Stimulated activated CD4-positive, alpha-beta T cell treated with anti-CD3 and anti-CD28 coated beads, Interleukin-2, amount 100 ng/mL, for 48 hours (primary cell): Measurements from ENCODE around the gene EGFL7.
"Not testable (repeated sequence)": the region's sequence is repeated elsewhere in the genome, so short reads cannot be mapped to it uniquely, and the experiment has no call there.

Experiments used
- DNase-seq, 2 donors: peaks; one replicate each; pipeline ENCODE4 v3.0.0-alpha.2; 2020

Gene EGFL7

DNA sequence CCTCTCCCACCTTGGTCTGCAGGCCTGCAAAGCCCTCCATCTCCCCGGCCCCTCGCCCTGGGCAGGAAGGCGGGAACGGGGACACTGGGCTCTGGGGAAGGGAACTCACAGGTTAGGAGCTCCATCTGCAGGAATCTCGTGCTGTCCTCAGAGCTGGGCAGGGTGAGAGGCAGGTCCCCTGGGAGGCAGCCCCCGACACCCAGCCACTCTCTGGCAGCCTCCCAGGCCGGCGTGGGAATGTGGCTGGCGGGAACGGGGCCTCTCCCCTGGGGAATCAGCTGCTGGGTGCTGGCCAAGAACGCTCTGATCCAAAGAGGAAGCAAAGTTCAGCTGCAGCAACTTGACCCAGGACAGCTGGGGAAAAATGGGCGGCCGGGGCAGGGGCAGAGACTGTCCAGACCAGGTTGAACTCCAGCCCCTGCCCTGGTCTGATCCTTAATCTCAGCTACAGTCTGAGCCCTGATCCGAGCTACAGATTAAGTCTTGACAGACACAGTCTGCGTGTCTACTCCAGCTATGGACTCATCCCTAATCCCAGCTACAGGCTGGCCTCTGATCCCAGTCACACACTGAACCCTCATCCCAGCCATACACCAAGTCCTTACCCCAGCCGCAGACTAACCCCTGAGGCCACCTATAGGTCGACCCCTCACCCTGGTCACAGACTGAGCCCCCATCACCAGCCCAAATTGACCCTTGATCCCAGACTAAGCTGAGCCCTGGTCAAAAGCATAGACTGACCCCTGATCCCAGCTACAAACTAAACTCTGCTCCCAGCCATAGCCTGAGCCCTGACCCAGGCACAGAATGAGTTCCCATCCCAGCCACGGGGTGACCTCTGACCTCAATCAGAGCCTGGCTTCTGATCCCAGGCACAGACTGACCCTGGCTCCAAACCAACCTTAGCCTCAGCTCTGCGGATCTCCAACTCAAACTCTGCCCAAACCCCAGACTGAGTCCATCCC, 37.3 kb upstream of the EGFL7 start:
- DNase-seq = no peak

DNA sequence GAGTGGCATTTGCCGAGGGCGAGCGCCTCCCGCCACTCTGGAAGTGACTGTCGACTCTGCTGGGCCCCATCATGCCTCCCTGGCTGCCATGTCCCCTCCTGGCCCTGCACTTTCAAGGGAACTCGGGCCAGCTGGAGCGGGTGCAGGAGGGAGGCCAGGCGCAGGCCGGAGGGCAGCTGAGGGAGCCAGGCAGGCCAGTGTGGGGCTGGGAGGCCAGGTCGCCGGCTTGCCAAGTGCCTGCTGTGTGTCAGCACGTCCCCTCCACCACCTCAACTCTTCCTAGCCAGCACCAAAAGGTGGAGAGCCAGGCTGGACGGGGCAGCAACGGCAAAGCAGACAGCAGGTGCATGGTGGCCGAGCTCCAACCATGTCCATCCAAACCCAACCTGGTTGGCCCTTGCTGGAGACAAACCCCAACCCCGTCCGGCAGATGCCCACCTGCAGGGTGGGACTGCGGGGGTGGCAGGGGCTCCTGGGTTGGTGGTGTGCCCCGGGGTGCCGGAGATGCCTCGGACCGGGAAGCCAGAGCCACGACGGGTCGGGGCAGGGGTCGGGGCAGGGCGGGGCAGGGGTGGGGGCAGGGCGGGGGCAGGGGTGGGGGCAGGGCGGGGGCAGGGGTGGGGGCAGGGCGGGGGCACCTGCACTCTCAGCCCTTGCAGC, 36.5 kb upstream of the EGFL7 start:
- no peak for DNase-seq

GRCh38 chr9:136626740-136627642, 35.7 kb upstream of the EGFL7 start:
- DNase-seq = no peak

- no peak for DNase-seq
Observed at GRCh38 chr9:136627703-136628102, 35.0 kb upstream of the EGFL7 start.

DNA sequence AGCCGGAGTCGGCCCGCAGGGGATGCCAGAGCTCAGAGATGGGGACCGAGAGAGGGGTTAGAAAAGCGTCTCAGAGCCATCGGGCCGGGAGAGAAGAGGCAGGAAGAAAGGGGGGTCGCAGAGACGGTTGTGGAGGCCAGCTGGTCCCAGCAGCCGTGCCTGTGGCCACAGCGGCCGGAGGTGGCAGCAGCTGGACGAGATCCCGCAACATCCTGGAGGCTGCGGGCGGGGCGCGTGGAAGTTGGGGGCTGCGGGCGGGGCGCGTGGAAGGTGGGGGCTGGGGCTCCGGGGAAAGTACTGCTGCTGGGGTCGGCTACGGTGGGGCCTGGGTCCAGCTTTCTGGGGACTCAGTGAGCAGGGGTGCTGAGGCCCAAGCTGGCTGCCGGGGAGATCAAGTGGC, 34.4 kb upstream of the EGFL7 start:
- DNase-seq = no peak

- no peak for DNase-seq
Observed at GRCh38 chr9:136629001-136629878, 33.5 kb upstream of the EGFL7 start.

DNA sequence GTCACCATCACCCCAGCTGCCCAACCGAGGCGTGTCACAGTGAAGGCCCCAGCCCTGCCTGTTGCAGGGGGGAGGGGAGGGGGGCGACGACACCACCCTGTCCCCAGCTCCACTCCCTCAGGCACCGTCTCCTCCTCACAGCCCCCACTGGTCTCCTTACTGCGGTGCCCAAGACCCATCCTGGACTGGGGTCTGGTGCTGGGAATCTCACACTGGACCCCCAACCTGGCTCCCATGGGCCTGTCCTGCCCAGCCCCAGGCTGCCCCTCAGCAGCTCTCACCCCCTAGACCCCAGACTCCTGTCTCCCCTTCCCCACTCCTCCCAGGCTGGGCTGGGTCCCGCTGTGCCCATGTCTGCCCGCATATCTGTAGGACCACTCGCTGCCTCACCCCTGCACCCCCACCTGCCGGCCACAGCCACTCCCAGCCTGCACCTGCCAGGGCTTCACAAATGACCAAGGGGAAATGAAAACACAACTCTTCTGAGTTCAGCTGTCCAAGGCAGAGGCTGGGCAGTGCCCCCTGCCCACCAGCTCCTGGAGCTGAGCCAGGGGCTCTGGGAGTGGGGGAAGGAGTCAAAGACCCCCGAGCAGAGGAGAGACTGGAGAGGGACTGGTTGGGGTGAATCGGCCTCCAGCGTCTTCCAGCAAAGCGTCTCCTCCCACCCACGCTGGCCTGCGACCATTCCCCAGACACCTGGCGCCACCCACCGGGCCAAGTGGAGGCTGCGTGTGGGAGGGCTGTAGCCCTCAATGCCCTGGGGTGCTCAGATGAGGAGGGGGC, 32.6 kb upstream of the EGFL7 start:
- peak; percentile 54 to 62 for DNase-seq

DNA sequence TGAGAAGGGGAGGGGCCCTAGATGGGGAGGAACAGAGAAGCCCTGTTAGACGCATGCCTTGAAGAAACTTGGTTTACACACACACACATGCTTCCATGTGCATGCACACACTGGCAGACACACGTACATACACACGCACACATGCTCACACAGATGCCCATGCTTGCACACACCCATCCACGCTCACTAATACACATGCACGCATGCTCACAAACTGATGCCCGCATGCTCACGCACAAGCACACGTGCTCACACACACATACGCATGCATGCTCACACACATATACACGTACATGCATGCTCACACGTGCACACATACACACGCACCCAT, 32.1 kb upstream of the EGFL7 start:
- DNase-seq = no peak

GRCh38 chr9:136631038-136632000, 31.4 kb upstream of the EGFL7 start:
- peak; percentile 67 to 68 for DNase-seq

- DNase-seq = not testable (repeated sequence)
Observed at GRCh38 chr9:136632072-136632471, 30.6 kb upstream of the EGFL7 start.

GRCh38 chr9:136632491-136633106, 30.1 kb upstream of the EGFL7 start:
- DNase-seq = not testable (repeated sequence)

DNA sequence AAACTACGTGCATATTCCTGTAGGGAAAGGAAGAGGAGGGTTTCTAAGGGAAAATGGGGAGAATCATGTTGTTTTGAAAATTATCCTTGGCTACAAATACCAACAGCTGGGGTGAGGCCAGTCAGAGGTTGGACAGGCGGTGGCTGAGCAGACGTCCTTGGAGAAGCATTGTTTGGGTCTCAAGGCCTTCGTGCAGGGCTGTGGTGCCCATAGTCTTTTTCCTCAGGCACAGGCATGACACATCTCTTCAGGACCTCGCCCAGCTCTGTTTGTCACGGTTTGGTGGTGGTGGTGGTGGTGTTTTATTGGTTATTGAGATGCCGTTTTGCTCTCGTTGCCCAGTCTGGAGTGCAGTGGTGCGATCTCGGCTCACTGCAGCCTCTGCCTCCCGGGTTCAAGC, 27.8 kb upstream of the EGFL7 start:
- DNase-seq = no peak

GRCh38 chr9:136640171-136641111, 22.3 kb upstream of the EGFL7 start:
- no peak for DNase-seq

DNA sequence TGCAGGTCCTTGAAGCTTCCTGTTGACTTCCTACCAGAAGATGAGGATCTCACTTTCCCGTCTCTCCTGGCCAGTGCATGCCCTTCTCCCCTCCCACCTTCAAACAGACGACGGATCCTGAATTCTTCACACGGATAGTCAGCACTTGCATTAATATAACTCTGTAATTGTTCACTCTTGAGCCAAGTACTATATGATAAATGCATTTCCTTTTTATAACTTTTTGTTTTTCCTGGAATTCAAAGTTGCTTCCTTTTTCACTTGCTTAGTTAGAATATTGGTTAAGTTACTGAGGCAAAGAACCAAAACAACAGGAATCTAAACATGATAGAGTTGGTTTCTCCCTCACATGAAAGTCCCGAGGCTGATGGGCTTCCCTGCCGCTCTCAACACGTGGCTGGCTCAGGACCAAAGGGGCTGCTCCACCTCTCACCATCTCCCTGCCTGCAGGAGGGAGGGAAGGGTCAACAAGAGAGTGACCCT, 20.2 kb upstream of the EGFL7 start:
- no peak for DNase-seq

GRCh38 chr9:136643596-136644342, 18.9 kb upstream of the EGFL7 start:
- DNase-seq = no peak

GRCh38 chr9:136644343-136644592, 18.4 kb upstream of the EGFL7 start:
- DNase-seq = no peak

- peak; percentile 73 to 77 for DNase-seq
Observed at GRCh38 chr9:136644593-136645351, 17.9 kb upstream of the EGFL7 start.
